GM18526 (cell line): Measurements from ENCODE around the gene TOLLIP.

Experiments
- POLR2A ChIP-seq: IDR thresholded peaks from 3 replicates; pipeline ENCODE4 v1.6.1; 2011; ENCODE audit not compliant: insufficient read length; ENCODE audit errors: extremely low read depth

TOLLIP gene

DNA sequence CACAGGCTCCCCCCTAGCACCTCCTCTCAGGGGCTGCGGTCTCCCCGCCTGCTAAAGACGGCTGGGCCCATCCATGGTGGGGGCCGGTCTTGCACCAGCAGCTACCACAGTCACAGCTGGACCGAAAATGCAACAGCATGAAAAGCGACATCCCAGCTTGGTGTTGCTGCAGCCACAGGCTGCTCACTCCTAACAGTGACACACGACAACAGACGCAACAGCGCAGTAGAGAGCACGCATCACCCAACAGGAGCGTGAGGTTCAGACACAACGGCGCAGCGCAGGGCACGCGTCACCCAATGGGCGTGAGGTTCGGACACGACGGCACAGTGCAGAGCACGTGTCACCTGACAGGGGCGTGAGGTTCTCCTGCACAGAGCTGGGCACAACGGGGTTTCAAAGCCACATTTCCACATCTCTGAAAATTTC is 24.1 kb downstream of the TOLLIP start:
- TF ChIP-seq POLR2A, result no peak

DNA sequence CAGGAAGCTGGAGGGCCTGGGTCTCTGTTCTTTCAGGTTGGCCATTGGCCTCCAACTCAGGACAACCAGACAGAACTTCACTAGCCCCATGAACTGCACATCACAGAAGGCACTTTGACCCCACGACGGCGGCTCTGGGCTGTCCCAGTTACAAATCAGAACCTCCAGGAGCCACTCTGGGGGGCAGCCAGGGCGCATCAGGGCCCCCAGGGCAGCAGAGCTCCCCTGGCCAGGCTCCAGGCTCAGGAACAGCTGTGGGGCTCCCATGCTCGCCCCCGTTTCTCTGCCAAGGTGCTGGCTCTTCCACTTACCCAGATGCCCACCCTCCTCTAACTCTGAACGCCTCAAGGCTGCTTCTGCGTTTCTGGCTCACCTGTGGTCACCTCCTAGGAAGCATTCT is 25.5 kb downstream of the TOLLIP start:
- no peak for TF ChIP-seq POLR2A

DNA sequence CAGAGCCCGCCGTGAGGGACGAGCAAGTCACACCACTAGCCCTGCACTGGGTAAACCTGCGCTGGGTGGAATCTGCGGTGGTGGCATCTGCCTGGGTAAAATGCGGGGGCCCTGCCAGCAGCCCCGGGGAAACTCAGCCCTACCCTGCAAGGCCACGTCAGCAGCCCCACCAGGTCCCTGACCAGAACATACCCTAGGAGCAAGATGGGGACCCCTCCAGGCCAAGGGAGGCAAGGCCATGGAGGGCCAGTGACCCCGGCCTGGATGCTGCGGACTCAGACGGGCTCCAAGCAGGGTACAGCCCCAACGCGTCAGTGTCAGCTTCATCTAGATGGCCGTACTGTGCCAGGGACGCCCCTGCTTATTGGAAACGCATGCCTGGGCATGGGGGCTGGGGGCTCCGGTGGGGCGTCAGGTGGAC is 26.3 kb downstream of the TOLLIP start:
- TF ChIP-seq POLR2A, result no peak

DNA sequence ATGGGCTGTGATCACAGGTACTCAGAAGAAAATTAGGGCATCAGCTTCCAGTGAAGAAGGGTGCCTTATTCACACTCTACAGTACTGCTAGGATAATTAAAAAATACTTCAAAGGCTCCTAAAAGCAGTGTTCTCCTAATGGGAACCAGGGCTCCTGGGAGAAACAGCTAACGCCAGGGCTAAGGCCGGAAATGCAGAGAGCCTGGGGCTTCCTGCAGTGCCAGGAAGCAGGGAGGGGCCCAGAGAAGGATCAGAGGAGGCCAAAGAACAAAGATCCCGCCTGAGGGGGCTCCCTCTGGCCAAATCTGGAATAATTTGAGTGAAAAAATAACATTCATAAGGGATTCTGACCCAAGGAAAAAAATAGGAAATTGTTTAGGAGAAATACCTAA is 27.5 kb downstream of the TOLLIP start:
- TF ChIP-seq POLR2A, result no peak

DNA sequence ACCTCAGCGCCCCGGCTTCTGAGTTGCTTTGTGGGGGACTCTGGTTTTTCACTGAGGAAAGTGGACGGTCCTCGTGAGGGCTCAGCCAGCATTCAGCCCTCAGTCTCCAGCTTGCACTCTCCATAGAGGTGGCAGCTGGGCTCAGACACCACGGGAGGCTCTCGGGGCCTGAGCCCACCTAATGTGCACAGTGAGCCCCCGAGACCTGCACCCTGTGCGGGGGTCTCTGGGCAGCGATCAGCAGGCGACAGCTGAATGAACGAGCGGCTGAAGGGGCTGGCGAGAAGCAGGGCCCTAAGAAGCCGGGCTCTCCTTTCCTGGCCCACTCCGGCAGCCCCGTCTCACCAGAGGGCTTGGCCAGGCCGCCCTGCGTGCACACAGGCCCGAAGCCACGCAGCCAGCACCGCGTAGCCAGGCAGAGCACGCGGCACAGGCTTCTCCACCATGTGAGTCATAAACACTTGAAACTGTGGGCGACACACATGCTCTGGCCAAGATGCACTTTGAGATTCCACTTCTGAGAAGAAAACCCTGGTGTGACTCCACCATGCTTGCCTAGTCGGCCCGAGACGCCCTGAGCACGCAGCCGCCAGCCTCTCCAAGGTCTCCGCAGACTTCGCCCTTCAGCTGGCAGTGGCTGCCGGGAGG is 28.0 kb downstream of the TOLLIP start:
- no peak for TF ChIP-seq POLR2A

DNA sequence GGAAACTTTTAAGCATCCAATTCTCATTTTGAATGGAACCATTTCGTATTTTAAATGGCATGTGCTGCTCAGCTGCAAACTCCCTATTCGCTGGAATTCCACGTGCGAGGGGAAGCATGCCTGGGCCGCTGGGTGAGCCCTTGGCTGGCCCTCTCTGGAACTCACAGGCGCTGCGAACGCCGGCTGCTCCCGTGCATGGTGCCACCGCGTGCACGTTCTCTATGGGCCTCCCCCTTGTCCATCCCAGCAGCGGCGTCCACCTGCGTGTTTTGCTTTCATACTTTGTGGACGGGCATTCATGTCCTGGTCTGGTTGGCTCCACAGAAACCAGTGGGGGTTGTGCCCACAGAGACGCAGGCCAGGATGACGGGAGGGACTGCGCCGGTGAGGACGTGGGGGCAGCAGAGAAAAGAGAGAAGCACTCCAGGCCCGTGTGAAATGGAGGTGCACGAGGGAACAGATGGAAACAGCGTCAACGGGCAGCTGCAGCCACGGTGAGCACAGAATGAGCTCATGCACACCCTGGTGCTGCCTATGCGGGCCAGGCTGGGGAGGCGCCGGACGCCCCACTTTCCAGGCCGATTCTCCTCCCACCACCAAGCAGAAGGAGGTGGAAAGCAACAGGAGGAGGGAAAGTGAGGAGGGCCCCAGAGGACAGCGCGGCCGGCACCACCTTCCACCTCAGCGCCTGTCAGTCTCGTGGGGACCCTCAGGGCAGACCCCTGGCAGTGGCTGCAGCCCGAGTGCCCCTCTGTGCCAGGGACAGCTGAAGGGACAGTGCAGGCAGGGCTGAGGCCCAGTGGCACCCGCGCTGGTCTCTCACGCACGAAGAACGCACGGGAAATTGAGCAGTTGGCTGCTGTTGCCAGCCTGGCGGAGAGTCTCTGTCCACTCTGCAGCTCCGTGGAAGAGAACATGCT is 29.1 kb downstream of the TOLLIP start:
- no peak for TF ChIP-seq POLR2A

DNA sequence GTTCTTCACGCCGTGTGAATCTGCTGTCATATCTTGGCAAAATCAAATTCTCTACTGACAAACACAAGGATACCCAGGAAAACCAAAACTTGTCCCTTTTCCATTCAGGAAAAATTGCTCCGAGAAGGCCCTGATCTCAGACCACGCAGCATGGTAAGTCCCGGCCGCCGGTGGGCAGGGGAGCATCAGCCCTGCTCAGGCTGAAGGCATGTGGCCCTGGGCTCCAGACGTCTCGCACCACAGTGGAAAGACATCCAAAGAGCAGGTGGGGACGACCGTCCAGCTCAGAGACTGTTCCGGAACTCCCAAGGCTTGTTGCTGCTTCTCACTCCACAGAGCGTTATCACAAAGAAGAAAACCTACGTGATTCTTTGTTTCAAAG is 29.8 kb downstream of the TOLLIP start:
- TF ChIP-seq POLR2A, result no peak

DNA sequence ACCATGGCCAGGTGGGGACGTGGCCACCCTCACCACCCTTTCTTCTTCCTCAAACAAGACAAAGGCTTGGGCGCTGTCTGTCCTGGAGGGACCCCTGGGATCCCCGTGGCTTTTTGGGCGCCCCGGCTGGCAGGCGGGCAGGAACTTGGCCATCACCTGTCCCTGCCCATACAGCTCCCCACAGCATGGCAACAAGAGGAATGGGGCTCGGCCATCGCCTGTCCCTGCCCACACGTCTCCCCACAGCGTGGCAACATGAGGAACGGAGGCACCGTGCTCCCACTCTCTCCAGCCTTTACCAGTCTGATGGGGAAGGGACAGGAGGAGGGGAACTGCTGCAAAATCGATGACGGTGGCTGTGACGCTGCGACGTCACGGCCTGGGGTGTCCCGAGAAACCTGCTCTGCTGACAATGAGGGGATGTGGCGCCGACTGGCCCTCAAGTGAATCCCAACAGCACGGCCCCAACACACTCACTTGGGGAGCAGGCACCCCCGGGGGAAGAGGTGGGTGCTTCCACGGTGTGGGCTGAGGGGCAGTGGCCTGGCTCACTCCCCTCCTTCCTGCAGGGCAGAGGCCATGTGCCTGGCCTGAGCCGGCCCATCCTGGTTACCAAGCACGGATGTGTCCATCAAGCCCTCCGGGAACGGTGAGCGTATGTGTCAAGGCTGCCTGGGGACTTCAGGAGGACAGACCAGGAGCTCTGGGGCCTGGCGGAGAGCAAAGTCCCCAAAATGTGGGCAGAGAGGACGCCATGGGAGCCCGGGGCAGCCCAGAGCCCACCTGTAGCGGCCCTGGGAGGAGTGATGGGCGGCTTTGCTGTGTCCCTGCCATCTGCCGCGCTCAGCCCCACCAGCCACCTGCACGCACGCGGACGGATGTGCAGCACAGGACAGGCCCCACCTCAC is 30.4 kb downstream of the TOLLIP start:
- TF ChIP-seq POLR2A, result no peak

DNA sequence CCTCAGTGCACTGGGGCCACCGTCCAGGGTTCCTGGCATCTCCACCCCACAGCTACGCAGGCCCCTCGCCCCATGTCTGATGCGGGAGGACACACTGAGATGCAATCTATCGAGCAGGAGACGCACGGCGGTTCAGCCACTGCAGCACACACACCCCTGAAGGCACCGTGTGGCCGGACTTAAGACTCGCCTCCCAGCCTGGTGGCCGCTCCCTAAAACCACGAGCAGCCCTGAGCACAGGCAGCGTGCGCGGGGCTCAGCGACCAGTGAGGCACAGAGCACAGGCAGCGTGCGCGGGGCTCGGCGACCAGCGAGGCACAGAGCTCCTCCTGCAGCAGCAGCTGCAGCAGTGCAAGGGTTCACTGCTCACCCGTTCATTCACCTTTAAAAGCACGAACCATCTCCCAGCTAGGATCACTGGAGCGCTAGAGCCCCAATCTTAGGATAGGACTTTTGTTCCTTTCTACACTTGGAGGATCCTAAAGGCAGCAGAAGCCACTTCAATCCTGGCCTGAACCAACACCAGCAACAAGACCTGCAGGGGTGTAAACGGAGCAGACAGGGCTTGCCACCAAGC is 31.4 kb downstream of the TOLLIP start:
- no peak for TF ChIP-seq POLR2A

DNA sequence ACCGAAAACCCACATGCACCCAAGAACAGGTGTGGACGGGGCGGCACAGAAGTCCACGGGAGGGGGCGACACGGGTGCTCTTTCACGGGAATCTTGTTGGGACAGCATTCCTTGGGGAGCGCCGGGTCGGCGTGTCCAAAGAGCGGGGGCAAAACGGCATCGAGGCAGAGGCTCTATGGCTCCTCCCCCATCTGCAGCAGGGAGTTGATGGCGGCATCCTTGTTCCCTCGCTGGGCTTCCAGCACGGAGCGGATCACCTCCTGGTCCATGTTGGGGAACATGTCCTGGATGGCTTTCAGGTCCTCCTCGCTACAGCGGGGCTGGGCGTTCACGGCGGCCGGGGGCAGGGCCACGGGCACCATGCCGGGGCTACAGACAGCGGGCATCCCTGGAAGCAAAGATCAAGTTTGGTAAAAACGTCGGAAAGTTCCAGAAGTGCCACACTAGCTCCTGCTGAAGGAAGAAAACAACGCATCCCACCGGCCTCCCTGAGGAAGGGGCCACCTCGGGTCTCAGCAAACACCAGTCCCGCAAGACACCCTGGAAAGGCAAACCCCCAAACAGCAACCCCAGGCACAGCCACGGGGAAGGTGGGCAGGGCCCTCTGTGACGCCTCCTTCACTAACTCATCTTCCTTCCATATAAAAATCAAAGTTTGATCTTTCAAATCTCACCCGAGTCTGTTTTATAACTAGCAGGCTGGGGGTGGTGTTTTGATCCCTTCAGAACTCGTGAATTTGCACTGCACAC is 32.4 kb downstream of the TOLLIP start:
- TF ChIP-seq POLR2A, result no peak

DNA sequence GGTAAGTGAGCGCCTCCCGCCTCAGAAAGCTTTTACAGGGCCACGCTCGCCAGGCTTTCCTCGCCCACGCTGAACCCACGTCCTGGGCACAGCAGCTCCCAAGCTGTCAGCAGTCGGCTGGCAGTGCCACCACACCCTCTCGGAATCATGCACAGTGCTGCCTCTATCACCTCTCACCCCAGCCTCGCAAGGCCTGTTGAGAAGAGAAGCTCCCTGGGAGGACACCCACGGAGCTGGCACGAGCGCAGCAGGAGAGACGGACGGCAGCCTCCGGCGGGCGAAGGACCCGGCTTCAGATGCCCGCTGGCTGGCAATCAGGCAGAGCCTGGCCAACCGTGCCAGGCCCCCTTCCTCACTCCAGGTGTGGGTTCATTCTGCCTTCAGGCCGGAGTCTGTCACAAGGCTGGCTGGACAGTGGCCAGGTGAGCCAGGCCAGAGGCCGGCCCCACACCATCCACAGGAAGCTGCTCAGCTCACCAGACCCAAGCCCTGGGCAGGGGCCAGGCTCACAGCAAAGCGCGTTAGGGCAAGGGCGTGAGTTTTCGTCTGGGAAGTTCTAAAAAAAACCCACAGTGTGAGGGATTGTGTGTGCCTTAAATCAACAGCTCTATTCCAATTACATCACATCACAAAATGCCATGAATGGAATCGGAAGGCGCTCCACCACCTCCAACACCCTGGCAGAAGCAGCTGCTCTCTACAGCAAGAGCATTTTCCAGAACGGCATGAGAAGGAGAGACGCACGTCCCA is 33.2 kb downstream of the TOLLIP start:
- TF ChIP-seq POLR2A, result no peak

DNA sequence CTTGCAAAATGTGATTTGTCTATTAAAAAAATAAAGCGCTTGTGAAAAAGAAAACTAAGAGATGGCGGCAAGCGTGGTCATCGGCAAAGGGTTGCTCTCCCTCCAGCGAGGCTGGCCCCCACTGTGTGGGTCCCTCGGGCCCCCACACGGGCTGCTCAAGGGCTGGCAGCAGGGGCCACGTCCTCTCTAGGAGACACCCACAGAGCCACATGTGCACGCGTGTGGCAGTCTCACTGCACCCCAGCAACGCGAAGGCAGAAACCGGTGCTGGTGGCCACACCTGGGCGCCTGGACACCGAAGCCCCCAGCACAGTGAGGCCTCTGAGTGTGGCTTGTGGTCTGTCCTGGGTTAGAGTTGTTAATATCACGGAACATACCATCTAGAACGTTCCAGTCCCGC is 34.4 kb downstream of the TOLLIP start:
- TF ChIP-seq POLR2A, result no peak

DNA sequence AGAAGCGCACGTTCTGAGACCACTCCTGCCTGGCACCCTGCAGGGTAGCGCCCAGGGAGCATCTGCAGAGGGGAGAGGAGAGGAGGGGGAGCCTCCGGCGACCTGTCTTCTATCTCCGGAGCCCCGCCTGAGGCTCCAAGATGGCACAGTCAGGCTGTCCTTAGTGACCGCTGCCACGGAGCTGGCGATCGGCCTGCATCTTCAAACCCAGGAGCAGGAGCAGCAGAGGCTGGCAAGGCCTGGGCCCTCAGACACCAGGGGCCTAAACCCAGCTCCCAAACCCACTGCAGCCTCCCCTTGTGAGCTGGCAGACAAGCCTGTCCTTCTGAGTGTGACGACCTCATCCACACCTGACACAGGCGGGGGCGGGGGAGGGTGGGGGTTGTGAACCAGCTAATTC is 34.9 kb downstream of the TOLLIP start:
- no peak for TF ChIP-seq POLR2A

DNA sequence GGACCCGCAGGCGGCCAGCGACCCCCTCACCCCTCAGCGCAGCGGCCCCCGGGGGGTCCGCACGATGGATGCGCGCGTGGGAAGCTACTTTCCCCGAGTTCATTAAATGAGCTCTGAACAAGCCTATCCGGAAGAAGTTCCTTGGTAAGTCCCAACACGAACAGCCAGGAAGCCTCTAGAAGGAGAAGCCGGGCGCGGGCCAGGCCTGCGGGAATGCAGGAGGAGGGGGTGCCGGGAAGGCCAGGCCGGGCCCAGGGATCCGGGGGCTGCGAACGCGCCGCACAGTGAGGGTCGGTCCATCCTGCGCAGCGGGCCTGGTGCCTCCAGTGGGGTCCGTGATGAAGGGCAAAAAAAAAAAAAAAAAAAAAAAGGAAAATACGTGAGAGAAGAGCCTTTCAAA is 36.9 kb downstream of the TOLLIP start:
- no peak for TF ChIP-seq POLR2A
